Cerebellar cortex (tissue), 1 donor: Measurements from ENCODE around the gene LAMA5.

Experiments used
- DNase-seq: peaks from one replicate; pipeline ENCODE4 v3.0.0-alpha.2; 2015; ENCODE audit warnings: low spot score

The LAMA5 gene

GRCh38 chr20:62349556-62350097 lies 17.5 kb downstream of the LAMA5 start:
- no peak for DNase-seq

- DNase-seq = no peak
These were observed 18.5 kb downstream of the LAMA5 start for GRCh38 chr20:62348604-62349003.

GRCh38 chr20:62347445-62347844 lies 19.7 kb downstream of the LAMA5 start:
- no peak for DNase-seq

- no peak for DNase-seq
These were observed 20.0 kb downstream of the LAMA5 start for GRCh38 chr20:62347151-62347404.

- DNase-seq = no peak
These were observed 20.5 kb downstream of the LAMA5 start for GRCh38 chr20:62346398-62347150.

GRCh38 chr20:62345681-62346370 lies 21.3 kb downstream of the LAMA5 start:
- no peak for DNase-seq

GRCh38 chr20:62344782-62345181 lies 22.3 kb downstream of the LAMA5 start:
- DNase-seq = no peak

- no peak for DNase-seq
These were observed 23.0 kb downstream of the LAMA5 start for GRCh38 chr20:62344092-62344491.

- DNase-seq = no peak
These were observed 24.2 kb downstream of the LAMA5 start for GRCh38 chr20:62342910-62343309.

- DNase-seq = no peak
These were observed 27.5 kb downstream of the LAMA5 start for GRCh38 chr20:62339647-62340062.

GRCh38 chr20:62338294-62338620 lies 28.9 kb downstream of the LAMA5 start:
- DNase-seq = no peak

GRCh38 chr20:62337558-62338293 lies 29.4 kb downstream of the LAMA5 start:
- no peak for DNase-seq

- DNase-seq = no peak
These were observed 30.1 kb downstream of the LAMA5 start for GRCh38 chr20:62336775-62337557.

GRCh38 chr20:62336329-62336728 lies 30.8 kb downstream of the LAMA5 start:
- no peak for DNase-seq

- no peak for DNase-seq
These were observed 31.6 kb downstream of the LAMA5 start for GRCh38 chr20:62335532-62335931.

- no peak for DNase-seq
These were observed 32.2 kb downstream of the LAMA5 start for GRCh38 chr20:62334881-62335280.

GRCh38 chr20:62333820-62334595 lies 33.1 kb downstream of the LAMA5 start:
- no peak for DNase-seq

GRCh38 chr20:62332989-62333819 lies 33.9 kb downstream of the LAMA5 start:
- no peak for DNase-seq

GRCh38 chr20:62332421-62332820 lies 34.7 kb downstream of the LAMA5 start:
- DNase-seq = no peak

- DNase-seq = no peak
These were observed 35.8 kb downstream of the LAMA5 start for GRCh38 chr20:62331347-62331746.
